ENCODE data around the gene CEP55.

GRCh38 chr10:93513091-93513490 is 16.7 kb downstream of the CEP55 start:
- TF ChIP-seq CTCF (conservative IDR thresholded peaks at IDR 0.05 in 1 of 2, IDR thresholded peaks at IDR 0.05 in 1 of 2; ENCODE audit: low read depth in 1 of 2, low read length in 2 of 2) (no peak), EZH2 (IDR thresholded peaks at IDR 0.05; ENCODE audit: low read length, missing control alignments) (no peak)
